Natural killer cell (primary cell): Measurements from ENCODE around the gene DHRS1. TPM values are rescaled to one million over a fixed set of nuclear protein-coding genes. Genes with fewer than 3 reads are reported as not detected.

Source experiments
- ATAC-seq, 3 donors: fragments of 150-1000 bp in 2 of 3; fragments of 200-7000 bp in 1 of 3; cut with Tn5 transposase; 1 replicate in 1 of 3; 2 replicates in 2 of 3; pipeline ENCODE4 v1.10.0; 2021; ENCODE audit warnings: mild to moderate bottlenecking in 2 of 3, moderate library complexity in 2 of 3
- DNase-seq, 2 donors: peaks; one replicate each; pipeline versions ENCODE4 v3.0.0 to v3.0.0-alpha.2; 2013 to 2021; ENCODE audit warnings: mixed read lengths in 1 of 2
- H3K27ac ChIP-seq: one replicate; pipeline ENCODE4 v1.5.1; 2013; ENCODE audit warnings: mild to moderate bottlenecking, low read length
- H3K27me3 ChIP-seq: one replicate; pipeline ENCODE4 v1.6.1; 2013; ENCODE audit warnings: low read length; ENCODE audit not compliant: control insufficient read depth, insufficient read depth
- H3K36me3 ChIP-seq: one replicate; pipeline ENCODE4 v1.6.1; 2013; ENCODE audit warnings: low read length; ENCODE audit not compliant: control insufficient read depth, insufficient read depth
- H3K4me1 ChIP-seq: one replicate; pipeline ENCODE4 v1.6.1; 2013; ENCODE audit warnings: low read length; ENCODE audit not compliant: control insufficient read depth, insufficient read depth
- H3K4me3 ChIP-seq: one replicate; pipeline ENCODE4 v1.5.1; 2013; ENCODE audit warnings: low read length
- H3K9me3 ChIP-seq: one replicate; pipeline ENCODE4 v1.6.1; 2013; ENCODE audit warnings: low read length; ENCODE audit not compliant: control insufficient read depth, insufficient read depth
- H3K27ac Mint-ChIP-seq, 2 donors: one replicate each; pipeline ENCODE4 v1.8.0; 2022; ENCODE audit warnings: mild to moderate bottlenecking in 2 of 2, mixed read lengths in 2 of 2, moderate library complexity in 1 of 2
- H3K27me3 Mint-ChIP-seq, 2 donors: one replicate each; pipeline ENCODE4 v1.8.0; 2022; ENCODE audit warnings: low read depth in 2 of 2, mixed read lengths in 2 of 2
- H3K36me3 Mint-ChIP-seq: one replicate; pipeline ENCODE4 v1.8.0; 2022; ENCODE audit warnings: mixed read lengths
- H3K4me1 Mint-ChIP-seq, 2 donors: one replicate each; pipeline ENCODE4 v1.8.0; 2022; ENCODE audit warnings: mixed read lengths in 2 of 2
- H3K4me3 Mint-ChIP-seq: one replicate; pipeline ENCODE4 v1.8.0; 2022; ENCODE audit warnings: mild to moderate bottlenecking, moderate library complexity, mixed read lengths
- H3K9me3 Mint-ChIP-seq, 2 donors: one replicate each; pipeline ENCODE4 v1.8.0; 2022; ENCODE audit warnings: mixed read lengths in 2 of 2
- WGBS: methylation state at CpG from one replicate; pipeline ENCODE4 v1.1.7; 2013; ENCODE audit warnings: missing lambda C conversion rate; ENCODE audit not compliant: insufficient coverage; 5-methylcytosine and 5-hydroxymethylcytosine counted together
- intact Hi-C: fragments of 100-400 bp; cut with micrococcal nuclease; formaldehyde crosslinking; loops from one replicate; pipeline ENCODE4 v1.14.2; 2022
- total RNA-seq, 4 donors: library from RNA; stranded (reverse); fragments of 120-200 nt in 1 of 4; gene quantifications; one replicate each; pipeline versions ENCODE4 v1.2.3 to v1.2.4, GENCODE V29; 2013 to 2022
- TF ChIP-seq, protein P1 (sequence below): fragments of 200-600 bp; IDR thresholded peaks from one replicate; pipeline ENCODE4 v1.8.0; 2022; ENCODE audit warnings: antibody characterized with exemption

The DHRS1 gene
- total RNA-seq, 3 donors from 2014 or later (not counting 1 experiment from before 2014, with no cell fraction given) = 39.8 to 59.0 (median 43.3) TPM

GRCh38 chr14:24283796-24284460, 15.7 kb downstream of the DHRS1 start:
- H3K4me3 Mint-ChIP-seq = no peak overlapping the region

DNA sequence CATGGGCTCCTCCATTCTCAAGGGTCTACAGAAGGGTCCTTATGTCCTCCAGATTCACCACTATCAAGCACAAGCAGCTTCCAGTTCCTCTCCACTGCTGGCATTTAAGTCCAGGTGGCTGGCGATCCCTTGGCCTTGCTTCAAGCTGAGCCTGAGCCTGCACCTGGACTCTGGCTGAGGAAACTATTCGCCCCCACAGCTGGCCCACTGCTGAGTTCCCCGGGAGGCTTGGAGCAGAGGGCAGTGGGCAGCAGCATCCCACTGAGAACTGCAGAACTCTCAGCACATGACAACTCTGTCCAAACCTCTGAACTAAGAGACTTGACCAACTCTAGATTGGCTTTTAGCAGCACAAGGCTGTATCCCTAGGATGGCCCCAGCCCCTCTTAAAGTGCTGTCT, 16.8 kb downstream of the DHRS1 start:
- Histone ChIP-seq H3K4me1 (peaks cover 22% of the 10 kb centered on the region), H3K4me3 (no peak overlapping the region), H3K36me3 (no peaks in the 10 kb centered on the region), H3K27me3 (no peaks in the 10 kb centered on the region), H3K27ac (no peak overlapping the region), H3K9me3 (no peaks in the 10 kb centered on the region)
- Mint-ChIP-seq H3K4me1 (peaks cover 18 to 24% of the 10 kb centered on the region in 2 donors), H3K27me3 (no peaks in the 10 kb centered on the region), H3K36me3 (no peaks in the 10 kb centered on the region), H3K9me3 (no peaks in the 10 kb centered on the region), H3K4me3 (no peak overlapping the region), H3K27ac (no peak overlapping the region)
- TF ChIP-seq, protein P1, sequence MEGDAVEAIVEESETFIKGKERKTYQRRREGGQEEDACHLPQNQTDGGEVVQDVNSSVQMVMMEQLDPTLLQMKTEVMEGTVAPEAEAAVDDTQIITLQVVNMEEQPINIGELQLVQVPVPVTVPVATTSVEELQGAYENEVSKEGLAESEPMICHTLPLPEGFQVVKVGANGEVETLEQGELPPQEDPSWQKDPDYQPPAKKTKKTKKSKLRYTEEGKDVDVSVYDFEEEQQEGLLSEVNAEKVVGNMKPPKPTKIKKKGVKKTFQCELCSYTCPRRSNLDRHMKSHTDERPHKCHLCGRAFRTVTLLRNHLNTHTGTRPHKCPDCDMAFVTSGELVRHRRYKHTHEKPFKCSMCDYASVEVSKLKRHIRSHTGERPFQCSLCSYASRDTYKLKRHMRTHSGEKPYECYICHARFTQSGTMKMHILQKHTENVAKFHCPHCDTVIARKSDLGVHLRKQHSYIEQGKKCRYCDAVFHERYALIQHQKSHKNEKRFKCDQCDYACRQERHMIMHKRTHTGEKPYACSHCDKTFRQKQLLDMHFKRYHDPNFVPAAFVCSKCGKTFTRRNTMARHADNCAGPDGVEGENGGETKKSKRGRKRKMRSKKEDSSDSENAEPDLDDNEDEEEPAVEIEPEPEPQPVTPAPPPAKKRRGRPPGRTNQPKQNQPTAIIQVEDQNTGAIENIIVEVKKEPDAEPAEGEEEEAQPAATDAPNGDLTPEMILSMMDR = no peak
- DNase-seq (no peak), ATAC-seq (no peak)
- 87% methylated on average over 3 of the region's 3 CpGs for WGBS
- intact Hi-C loops = no loop called here

More at GRCh38 chr14:24283796-24284460, 15.7 kb downstream of the DHRS1 start:
- TF ChIP-seq, protein P1 = no peak
- ATAC-seq (no peak), DNase-seq (no peak)
- intact Hi-C loops = no loop called here
- Histone ChIP-seq H3K4me1 (peaks cover 16% of the 10 kb centered on the region), H3K36me3 (no peaks in the 10 kb centered on the region), H3K4me3 (no peak overlapping the region), H3K27me3 (no peaks in the 10 kb centered on the region), H3K9me3 (no peaks in the 10 kb centered on the region), H3K27ac (no peak overlapping the region)
- peaks cover 11 to 20% of the 10 kb centered on the region in 2 donors for H3K4me1 Mint-ChIP-seq
- H3K27ac Mint-ChIP-seq = no peak overlapping the region
- no peaks in the 10 kb centered on the region for H3K36me3 Mint-ChIP-seq
- no peaks in the 10 kb centered on the region for H3K27me3 Mint-ChIP-seq
- 92% methylated on average over 5 of the region's 5 CpGs for WGBS
- no peaks in the 10 kb centered on the region for H3K9me3 Mint-ChIP-seq

- Histone ChIP-seq H3K4me1 (peaks cover 29% of the 10 kb centered on the region), H3K27ac (no peak overlapping the region), H3K36me3 (no peaks in the 10 kb centered on the region), H3K4me3 (no peak overlapping the region), H3K27me3 (no peaks in the 10 kb centered on the region), H3K9me3 (no peaks in the 10 kb centered on the region)
- no peaks in the 10 kb centered on the region for H3K9me3 Mint-ChIP-seq
- no peak for ATAC-seq
- H3K4me1 Mint-ChIP-seq = peaks cover 18 to 24% of the 10 kb centered on the region in 2 donors
- intact Hi-C loops = no loop called here
- no peaks in the 10 kb centered on the region for H3K27me3 Mint-ChIP-seq
- 97% methylated on average over 7 of the region's 7 CpGs for WGBS
- no peak overlapping the region for H3K27ac Mint-ChIP-seq
- TF ChIP-seq, protein P1 = no peak
- H3K36me3 Mint-ChIP-seq = no peaks in the 10 kb centered on the region
- no peak overlapping the region for H3K4me3 Mint-ChIP-seq
- DNase-seq = no peak
Observed at GRCh38 chr14:24281636-24282035, 17.9 kb downstream of the DHRS1 start.
